Activated CD8-positive, alpha-beta memory T cell treated with anti-CD3 and anti-CD28 coated beads, Interleukin-2, amount 10 ng/mL, durations not matched to agents 7 days and 5 days (primary cell): ENCODE data around the gene FNDC3B. TPM values are rescaled to one million over a fixed set of nuclear protein-coding genes. Genes with fewer than 3 reads are reported as not detected.

Experiments used
- ATAC-seq: fragments of 150-1000 bp; cut with Tn5 transposase; one replicate; pipeline ENCODE4 v1.10.0; 2021; ENCODE audit warnings: moderate library complexity
- CTCF ChIA-PET: fragments of 350-600 bp; sonication (Branson Sonifier 250); formaldehyde crosslinking; loops from one replicate; lab custom pipeline; 2021; ENCODE audit warnings: antibody characterized with exemption; lab: Charles Lee
- DNase-seq: peaks from one replicate; pipeline ENCODE4 v3.0.0-alpha.2; 2020
- H3K27ac Mint-ChIP-seq: one replicate; pipeline ENCODE4 v1.8.0; 2021; ENCODE audit warnings: mild to moderate bottlenecking, mixed read lengths
- H3K27me3 Mint-ChIP-seq: one replicate; pipeline ENCODE4 v1.8.0; 2021; ENCODE audit warnings: mixed read lengths
- H3K36me3 Mint-ChIP-seq: one replicate; pipeline ENCODE4 v1.8.0; 2021; ENCODE audit warnings: mild to moderate bottlenecking, mixed read lengths
- H3K4me1 Mint-ChIP-seq: one replicate; pipeline ENCODE4 v1.8.0; 2021; ENCODE audit warnings: mixed read lengths
- H3K4me3 Mint-ChIP-seq: one replicate; pipeline ENCODE4 v1.8.0; 2021; ENCODE audit warnings: mild to moderate bottlenecking, moderate library complexity, mixed read lengths
- H3K9me3 Mint-ChIP-seq: one replicate; pipeline ENCODE4 v1.8.0; 2022; ENCODE audit warnings: low read depth, mixed read lengths
- total RNA-seq, 2 experiments: library from RNA; stranded (reverse); gene quantifications; one replicate each; pipeline ENCODE4 v1.2.3, GENCODE V29; 2021

FNDC3B gene
- total RNA-seq, 2 experiments from 2014 or later = 25.4 to 31.1 TPM

DNA sequence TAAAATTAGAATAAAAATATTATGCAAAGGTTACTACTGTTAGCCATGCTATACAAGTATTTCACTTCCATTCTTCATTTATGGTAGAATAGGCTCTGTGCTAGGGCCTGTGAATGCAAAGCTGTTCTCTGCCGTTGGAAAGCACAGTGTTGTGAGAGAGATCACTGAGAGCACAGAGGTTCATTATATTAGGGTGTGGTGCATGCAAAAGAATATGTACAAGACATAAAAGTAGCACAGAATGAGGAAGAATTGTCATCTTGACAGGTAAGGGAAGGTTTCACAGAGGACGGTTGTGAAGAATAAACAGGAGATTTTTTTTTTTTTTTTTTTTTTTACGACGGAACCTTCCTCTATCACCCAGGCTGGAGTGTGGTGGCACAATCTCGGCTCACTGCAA is 25.2 kb upstream of the FNDC3B start:
- Mint-ChIP-seq H3K4me3 (no peak overlapping the region), H3K27me3 (peaks cover 10% of the 10 kb centered on the region), H3K9me3 (no peaks in the 10 kb centered on the region), H3K36me3 (no peaks in the 10 kb centered on the region), H3K27ac (no peak overlapping the region), H3K4me1 (no peaks in the 10 kb centered on the region)
- DNase-seq (no peak), ATAC-seq (no peak)
- CTCF ChIA-PET = no interaction called here

DNA sequence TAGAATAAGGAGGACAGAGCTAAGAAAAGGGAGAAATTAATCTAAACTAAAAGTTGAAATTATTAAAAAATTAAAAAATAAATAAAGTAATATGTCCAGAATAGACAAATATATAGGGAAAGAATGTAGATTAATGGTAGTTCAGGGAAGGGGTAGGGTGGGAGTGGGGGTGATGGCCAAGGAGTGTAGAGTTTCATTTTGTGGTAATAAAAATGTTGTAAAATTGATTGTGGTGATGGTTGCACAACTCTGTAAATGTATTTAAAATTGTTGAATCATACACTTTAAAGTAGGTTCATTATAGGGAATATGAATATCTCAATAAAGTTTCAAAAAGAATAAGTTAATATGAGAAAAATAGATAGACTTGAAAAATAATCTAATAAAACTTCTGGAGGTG is 21.0 kb upstream of the FNDC3B start:
- ATAC-seq = no peak
- H3K27ac Mint-ChIP-seq = no peak overlapping the region
- no peaks in the 10 kb centered on the region for H3K4me1 Mint-ChIP-seq
- CTCF ChIA-PET = no interaction called here
- DNase-seq = no peak
- no peak overlapping the region for H3K4me3 Mint-ChIP-seq
- H3K36me3 Mint-ChIP-seq = no peaks in the 10 kb centered on the region
- peaks cover 10% of the 10 kb centered on the region for H3K27me3 Mint-ChIP-seq
- H3K9me3 Mint-ChIP-seq = no peaks in the 10 kb centered on the region

DNA sequence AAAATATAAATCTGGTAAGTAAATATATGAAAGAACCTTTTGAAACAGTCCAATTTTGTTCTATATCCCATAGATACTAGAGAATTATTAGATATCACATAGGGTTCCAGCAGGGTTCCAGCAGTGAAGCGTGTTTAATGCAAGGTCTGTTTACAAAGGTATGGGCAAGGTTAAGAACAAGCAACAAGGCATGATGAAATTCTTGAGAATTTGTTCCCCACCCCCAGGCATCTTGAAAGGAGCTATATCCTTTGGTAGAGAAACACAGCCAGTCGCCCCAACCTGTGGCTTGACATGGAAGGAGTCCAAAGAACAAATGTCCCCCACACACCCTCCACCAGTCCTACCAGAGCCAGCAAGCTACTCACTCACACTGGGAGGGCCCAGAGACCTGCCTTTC is 18.6 kb upstream of the FNDC3B start:
- no peak overlapping the region for H3K27ac Mint-ChIP-seq
- H3K36me3 Mint-ChIP-seq = no peaks in the 10 kb centered on the region
- H3K27me3 Mint-ChIP-seq = peaks cover 13% of the 10 kb centered on the region
- DNase-seq = no peak
- H3K9me3 Mint-ChIP-seq = no peaks in the 10 kb centered on the region
- no peak for ATAC-seq
- CTCF ChIA-PET = no interaction called here
- H3K4me3 Mint-ChIP-seq = no peak overlapping the region
- no peaks in the 10 kb centered on the region for H3K4me1 Mint-ChIP-seq

DNA sequence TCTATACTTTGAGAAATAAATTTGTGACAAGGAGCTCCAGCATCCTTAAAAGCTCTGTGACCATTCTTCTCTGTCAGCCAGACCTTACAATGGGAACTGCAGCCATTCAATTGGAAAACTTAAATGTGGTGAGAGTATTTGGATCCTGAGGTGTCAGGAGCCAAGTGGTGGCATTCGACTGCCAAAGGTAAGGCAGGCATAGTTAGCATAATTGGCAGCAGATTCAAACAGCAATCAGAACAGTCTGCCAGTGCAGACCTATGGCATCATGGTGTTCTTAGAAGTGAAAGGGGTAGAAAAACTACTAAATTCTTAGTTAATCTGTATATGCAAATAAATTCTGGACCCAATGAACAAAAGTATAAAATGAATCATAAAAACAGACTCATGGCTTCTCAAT is 18.2 kb upstream of the FNDC3B start:
- H3K27ac Mint-ChIP-seq = no peak overlapping the region
- DNase-seq (no peak), ATAC-seq (no peak)
- no peaks in the 10 kb centered on the region for H3K36me3 Mint-ChIP-seq
- H3K27me3 Mint-ChIP-seq = peaks cover 13% of the 10 kb centered on the region
- H3K4me1 Mint-ChIP-seq = no peaks in the 10 kb centered on the region
- no peaks in the 10 kb centered on the region for H3K9me3 Mint-ChIP-seq
- no peak overlapping the region for H3K4me3 Mint-ChIP-seq
- CTCF ChIA-PET = no interaction called here

DNA sequence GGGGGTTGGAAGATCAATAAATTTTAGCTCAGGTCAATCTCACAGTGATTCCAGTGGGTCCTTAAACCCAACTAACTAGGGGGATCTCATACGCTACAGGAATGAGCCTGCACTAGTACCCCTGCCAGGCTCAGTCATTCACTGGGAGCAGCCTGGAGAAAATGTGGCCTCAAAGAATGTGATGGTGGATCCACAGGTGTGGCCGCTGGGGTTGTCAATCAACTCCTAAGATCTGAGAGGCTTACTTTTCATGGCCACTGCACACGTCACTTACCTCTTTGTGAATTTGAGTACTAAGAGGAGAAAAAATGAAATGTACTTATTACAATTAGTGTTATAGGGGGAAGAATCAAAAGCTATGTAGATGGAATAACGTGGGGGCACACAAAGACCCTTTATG is 17.5 kb upstream of the FNDC3B start:
- ATAC-seq = no peak
- DNase-seq = no peak
- Mint-ChIP-seq H3K4me1 (no peaks in the 10 kb centered on the region), H3K27ac (no peak overlapping the region), H3K36me3 (no peaks in the 10 kb centered on the region), H3K27me3 (peaks cover 10% of the 10 kb centered on the region), H3K9me3 (no peaks in the 10 kb centered on the region), H3K4me3 (no peak overlapping the region)
- CTCF ChIA-PET = no interaction called here

DNA sequence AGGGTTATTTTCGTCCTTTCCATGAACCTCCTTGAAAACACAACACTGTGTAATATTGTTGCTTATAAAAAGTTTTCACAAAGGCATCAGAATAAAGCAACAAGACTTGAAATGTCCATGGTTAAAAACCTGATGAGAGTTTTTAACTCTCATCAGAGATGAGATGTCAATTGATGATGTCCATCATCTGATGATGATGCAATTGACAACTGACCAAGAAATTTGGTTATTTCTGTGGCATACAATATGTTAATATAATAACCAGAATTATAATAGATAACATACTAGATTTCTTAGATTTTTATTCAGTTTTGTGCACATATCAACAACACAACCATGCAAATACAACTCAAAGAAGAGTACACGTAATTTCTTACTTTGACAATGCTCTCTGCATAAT is 15.5 kb upstream of the FNDC3B start:
- H3K4me3 Mint-ChIP-seq = no peak overlapping the region
- H3K27me3 Mint-ChIP-seq = peaks cover 5% of the 10 kb centered on the region
- DNase-seq = no peak
- no peaks in the 10 kb centered on the region for H3K4me1 Mint-ChIP-seq
- CTCF ChIA-PET = no interaction called here
- no peaks in the 10 kb centered on the region for H3K9me3 Mint-ChIP-seq
- H3K27ac Mint-ChIP-seq = no peak overlapping the region
- no peaks in the 10 kb centered on the region for H3K36me3 Mint-ChIP-seq
- ATAC-seq = no peak

DNA sequence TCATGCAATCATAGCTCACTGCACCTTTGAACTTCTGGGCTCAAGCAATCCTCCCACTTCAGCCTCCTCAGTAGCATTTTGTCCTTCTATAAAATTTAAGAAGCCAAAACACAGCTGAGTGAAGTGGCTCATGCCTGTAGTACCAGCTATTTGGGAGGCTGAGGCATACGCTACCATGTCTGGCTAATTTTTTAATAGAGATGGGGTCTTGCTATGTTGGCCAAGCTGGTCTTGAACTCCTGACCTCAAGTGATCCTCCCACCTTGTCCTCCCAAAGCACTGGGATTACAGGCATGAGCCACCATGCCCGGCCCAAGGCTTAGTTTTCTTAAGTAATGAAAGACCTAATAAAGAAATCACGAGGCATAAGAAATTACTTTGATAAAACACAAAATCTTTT is 14.7 kb upstream of the FNDC3B start:
- H3K4me1 Mint-ChIP-seq = no peaks in the 10 kb centered on the region
- no peaks in the 10 kb centered on the region for H3K9me3 Mint-ChIP-seq
- no peak overlapping the region for H3K4me3 Mint-ChIP-seq
- no peak for DNase-seq
- ATAC-seq = no peak
- H3K36me3 Mint-ChIP-seq = no peaks in the 10 kb centered on the region
- CTCF ChIA-PET = no interaction called here
- no peak overlapping the region for H3K27ac Mint-ChIP-seq
- peaks cover 5% of the 10 kb centered on the region for H3K27me3 Mint-ChIP-seq

DNA sequence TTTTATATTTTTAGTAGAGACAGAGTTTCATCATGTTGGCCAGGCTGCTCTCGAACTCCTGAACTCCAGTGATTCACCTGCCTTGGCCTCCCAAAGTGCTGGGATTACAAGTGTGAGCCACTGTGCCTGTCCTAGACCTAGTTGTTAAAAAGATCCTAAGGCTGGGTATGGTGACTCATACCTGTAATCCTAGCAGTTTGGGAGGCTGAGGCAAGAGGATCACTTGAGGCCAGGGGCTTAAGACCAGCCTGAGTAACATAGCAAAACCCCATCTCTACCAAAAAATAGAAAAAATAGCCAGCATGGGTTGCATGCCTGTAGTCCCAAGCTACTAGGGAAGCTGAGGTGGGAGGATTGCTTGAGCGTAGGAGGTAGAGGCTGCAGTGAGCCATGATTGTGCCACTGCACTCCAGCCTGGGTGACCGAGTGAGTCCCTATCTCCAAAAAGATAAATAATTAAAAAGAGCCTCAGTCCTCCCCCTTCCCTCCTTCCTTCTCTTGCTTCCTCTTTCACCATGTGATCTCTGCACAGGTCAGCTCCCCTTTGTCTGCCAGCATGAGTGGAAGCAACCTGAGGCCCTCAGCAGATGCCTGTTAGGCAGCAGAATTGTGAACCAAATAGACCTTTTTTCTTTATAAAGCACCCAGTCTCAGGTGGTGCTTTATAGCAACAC is 9.8 kb upstream of the FNDC3B start:
- ATAC-seq = no peak
- Mint-ChIP-seq H3K4me3 (no peak overlapping the region), H3K27me3 (no peaks in the 10 kb centered on the region), H3K27ac (no peak overlapping the region), H3K36me3 (no peaks in the 10 kb centered on the region), H3K9me3 (no peaks in the 10 kb centered on the region), H3K4me1 (no peaks in the 10 kb centered on the region)
- CTCF ChIA-PET = interaction anchor here (0.8 to 1.2 kb wide), 3 partner anchors 303 to 643 kb away, joined by 3 read pairs; no protein-coding TSS in a partner anchor
- no peak for DNase-seq

DNA sequence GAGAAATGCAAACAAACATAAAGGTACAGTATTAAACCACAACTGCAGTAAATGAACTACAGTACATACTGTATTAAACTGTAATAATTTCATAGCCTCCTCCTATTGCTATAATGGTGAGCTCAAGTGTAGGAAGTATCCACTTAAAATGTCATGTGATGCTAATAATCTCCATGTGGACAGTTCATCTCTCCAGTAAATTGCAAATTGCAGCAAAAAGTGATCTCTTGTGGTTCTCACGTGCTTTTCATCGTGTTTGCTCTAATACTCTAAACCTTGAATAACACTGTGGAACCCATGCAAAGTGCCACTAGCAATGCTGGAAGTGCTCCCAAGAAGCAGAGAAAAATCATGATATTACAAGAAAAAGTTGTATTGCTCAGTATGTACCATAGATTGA is 9.2 kb upstream of the FNDC3B start:
- Mint-ChIP-seq H3K36me3 (peaks cover 2% of the 10 kb centered on the region), H3K9me3 (no peaks in the 10 kb centered on the region), H3K27me3 (no peaks in the 10 kb centered on the region), H3K4me1 (peaks cover 4% of the 10 kb centered on the region), H3K4me3 (no peak overlapping the region), H3K27ac (no peak overlapping the region)
- ATAC-seq = no peak
- CTCF ChIA-PET = interaction anchor here (0.9 kb wide), 1 partner anchor 311 kb away, joined by 3 read pairs; no protein-coding TSS in a partner anchor
- DNase-seq = no peak

DNA sequence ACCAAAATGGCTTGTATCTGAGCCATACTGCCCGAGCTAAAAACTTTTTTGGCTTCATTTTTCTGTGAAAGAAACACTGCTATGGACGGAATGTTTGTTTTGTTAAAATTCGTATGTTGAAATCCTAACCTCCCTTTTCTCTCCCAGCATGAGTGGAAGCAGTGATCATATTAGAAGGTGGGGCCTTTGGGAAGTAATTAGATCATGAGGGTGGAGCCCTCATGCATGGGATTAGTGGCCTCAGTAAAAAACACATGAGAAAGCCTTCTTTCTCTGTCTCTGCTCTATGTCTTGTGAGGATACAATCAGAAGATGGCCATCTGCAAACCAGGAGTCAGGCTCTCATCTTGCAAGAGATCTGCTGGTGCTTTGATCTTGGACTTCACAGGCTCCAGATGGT is 7.4 kb upstream of the FNDC3B start:
- DNase-seq (no peak), ATAC-seq (no peak)
- no peak overlapping the region for H3K27ac Mint-ChIP-seq
- CTCF ChIA-PET = no interaction called here
- H3K27me3 Mint-ChIP-seq = no peaks in the 10 kb centered on the region
- no peaks in the 10 kb centered on the region for H3K9me3 Mint-ChIP-seq
- peaks cover 16% of the 10 kb centered on the region for H3K4me1 Mint-ChIP-seq
- peaks cover 2% of the 10 kb centered on the region for H3K36me3 Mint-ChIP-seq
- no peak overlapping the region for H3K4me3 Mint-ChIP-seq

DNA sequence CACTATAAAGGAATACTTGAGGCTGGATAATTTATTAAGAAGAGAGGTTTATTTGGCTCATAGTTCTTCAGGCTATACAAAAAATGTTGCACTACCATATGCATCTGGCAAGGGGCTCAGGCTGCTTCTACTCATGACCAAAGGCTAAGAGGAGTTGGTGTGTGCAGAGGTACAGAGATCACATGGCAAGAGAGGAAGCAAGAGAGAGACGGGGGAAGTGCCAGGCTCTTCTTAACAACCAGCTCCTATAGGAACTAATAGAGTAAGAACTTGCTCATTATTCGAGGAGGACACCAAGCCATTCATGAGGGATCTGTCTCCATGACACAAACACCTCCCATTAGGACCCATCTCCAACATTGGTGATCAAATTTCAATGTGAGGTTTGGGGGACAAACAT is 6.0 kb upstream of the FNDC3B start:
- H3K4me3 Mint-ChIP-seq = no peak overlapping the region
- ATAC-seq (no peak), DNase-seq (no peak)
- H3K9me3 Mint-ChIP-seq = no peaks in the 10 kb centered on the region
- no peaks in the 10 kb centered on the region for H3K27me3 Mint-ChIP-seq
- CTCF ChIA-PET = no interaction called here
- H3K4me1 Mint-ChIP-seq = peaks cover 18% of the 10 kb centered on the region
- H3K27ac Mint-ChIP-seq = no peak overlapping the region
- H3K36me3 Mint-ChIP-seq = peaks cover 4% of the 10 kb centered on the region

DNA sequence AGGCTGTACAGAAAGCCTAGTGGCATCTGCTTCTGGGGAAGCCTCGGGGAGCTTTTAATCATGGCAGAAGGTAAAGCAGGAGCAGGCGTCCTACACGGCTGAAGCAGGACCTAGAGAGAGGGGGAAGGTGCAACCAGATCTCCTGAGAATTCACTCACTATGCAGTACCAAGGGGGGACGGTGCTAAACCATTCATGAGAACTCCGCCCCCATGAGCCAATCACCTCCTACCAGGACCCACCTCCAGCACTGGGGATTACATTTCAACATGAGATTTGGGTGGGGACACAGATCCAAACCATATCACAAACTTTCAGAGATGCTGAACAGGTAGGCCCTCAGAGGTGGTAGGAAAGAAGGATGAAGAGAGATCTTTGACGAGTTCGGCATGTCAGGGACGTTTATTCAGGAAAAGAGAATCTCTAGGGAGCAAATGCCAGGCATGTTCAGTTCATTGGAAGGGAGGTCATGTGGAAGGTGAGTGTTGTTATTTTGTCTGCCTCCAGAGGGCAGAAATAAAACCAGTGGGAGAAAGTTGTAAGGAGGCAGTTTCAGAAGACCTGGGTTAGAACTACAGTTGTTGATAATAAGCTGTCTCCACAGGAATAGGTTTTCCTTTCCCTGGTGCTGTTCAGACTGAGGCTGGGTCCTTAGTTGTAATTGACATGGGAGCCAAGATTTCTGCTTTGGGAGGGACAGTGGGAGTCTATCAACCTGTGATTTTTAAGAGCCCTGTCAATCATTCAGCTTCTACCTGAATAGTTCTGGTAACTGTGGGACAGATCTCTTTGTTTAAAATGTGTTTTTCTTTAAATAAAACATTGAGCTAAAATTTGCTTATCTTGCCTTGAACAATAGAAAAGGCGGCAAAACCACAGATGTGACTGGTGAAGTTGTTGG is 4.3 kb upstream of the FNDC3B start:
- DNase-seq = no peak
- Mint-ChIP-seq H3K27ac (no peak overlapping the region), H3K27me3 (no peaks in the 10 kb centered on the region)

DNA sequence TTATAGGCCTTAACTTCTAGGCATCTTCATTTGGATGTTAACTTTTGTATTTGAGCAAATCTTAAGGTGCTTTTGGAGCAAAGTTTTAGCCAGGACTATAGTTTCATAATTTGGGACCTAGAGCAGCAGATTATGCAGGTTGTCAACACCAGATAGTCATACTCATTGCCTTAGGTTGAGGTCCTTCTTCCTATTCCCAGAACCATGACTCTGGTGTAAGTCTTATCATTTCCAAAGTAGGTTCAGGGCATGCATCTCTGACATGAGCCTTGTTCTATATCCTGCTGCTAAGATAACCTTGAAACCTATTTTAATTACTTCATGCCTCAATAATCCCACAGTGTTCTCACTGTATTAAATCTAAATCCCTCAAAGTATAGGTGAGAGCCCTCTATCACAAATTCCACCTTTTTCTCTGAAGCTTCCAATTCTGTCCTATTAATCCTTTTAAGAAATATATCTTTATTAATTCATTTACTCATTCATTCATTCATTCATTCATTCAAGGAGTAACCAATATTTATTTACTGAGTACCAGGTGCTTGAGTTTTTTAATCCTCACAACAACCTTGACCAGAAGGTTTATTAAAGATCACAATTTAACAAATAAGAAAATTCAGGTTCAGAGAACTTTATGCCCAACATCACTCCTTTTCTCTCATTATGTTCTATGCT is 2.7 kb upstream of the FNDC3B start:
- CTCF ChIA-PET = interaction anchor here (0.6 to 1.6 kb wide), 3 partner anchors 275 to 631 kb away, joined by 3 to 8 read pairs (median 3); no protein-coding TSS in a partner anchor
- Mint-ChIP-seq H3K36me3 (peaks cover 6% of the 10 kb centered on the region), H3K4me1 (peaks cover 33% of the 10 kb centered on the region), H3K27me3 (no peaks in the 10 kb centered on the region), H3K9me3 (no peaks in the 10 kb centered on the region), H3K27ac (no peak overlapping the region), H3K4me3 (no peak overlapping the region)
- ATAC-seq (no peak), DNase-seq (no peak)

More for the DNA sequence above, 4.3 kb upstream of the FNDC3B start:
- CTCF ChIA-PET = interaction anchor here (0.8 to 2.0 kb wide), 15 partner anchors 8 to 638 kb away, joined by 3 to 12 read pairs (median 3); no protein-coding TSS in a partner anchor
- Mint-ChIP-seq H3K9me3 (no peaks in the 10 kb centered on the region), H3K4me3 (no peak overlapping the region), H3K36me3 (peaks cover 6% of the 10 kb centered on the region), H3K4me1 (peaks cover 24% of the 10 kb centered on the region)
- no peak for ATAC-seq
